Breast epithelium (tissue), 4 donors: ENCODE measurements around the gene NOL4L. TPM values are rescaled to one million over a fixed set of nuclear protein-coding genes. Genes with fewer than 3 reads are reported as not detected.

Experiments used
- DNase-seq, 2 donors: peaks; one replicate each; pipeline ENCODE4 v3.0.0-alpha.2; 2019; ENCODE audit warnings: low spot score in 2 of 2
- H3K27ac ChIP-seq, 2 donors: fragments of 200-600 bp; sonication (generic) in 1 of 2; one replicate each; pipeline ENCODE4 v1.5.1; 2016 to 2019; ENCODE audit warnings: mild to moderate bottlenecking in 1 of 2
- H3K27me3 ChIP-seq, 2 donors: fragments of 200-600 bp; sonication (generic) in 1 of 2; one replicate each; pipeline versions ENCODE4 v1.5.1 to v1.6.0; 2017 to 2019; ENCODE audit warnings: control low read depth in 1 of 2, mild to moderate bottlenecking in 1 of 2
- H3K36me3 ChIP-seq: fragments of 200-600 bp; one replicate; pipeline ENCODE4 v1.5.1; 2019
- H3K4me1 ChIP-seq, 2 donors: fragments of 200-600 bp; sonication (generic); one replicate each; pipeline ENCODE4 v1.5.1; 2016 to 2019; ENCODE audit warnings: control low read depth in 1 of 2
- H3K4me3 ChIP-seq, 3 donors: fragments of 200-600 bp; sonication (generic); 1 replicate in 2 of 3; 2 replicates in 1 of 3; pipeline ENCODE4 v1.5.1; 2016 to 2019; ENCODE audit warnings: mild to moderate bottlenecking in 3 of 3, moderate library complexity in 2 of 3
- H3K9me3 ChIP-seq, 2 donors: fragments of 200-600 bp; sonication (generic) in 1 of 2; one replicate each; pipeline ENCODE4 v1.5.1; 2016 to 2019; ENCODE audit warnings: control low read depth in 1 of 2
- CTCF ChIP-seq, 3 donors: fragments of 450-650 bp; IDR thresholded peaks; one replicate each; pipeline ENCODE4 v1.5.1; 2016 to 2017; ENCODE audit warnings: antibody characterized with exemption in 3 of 3, mild to moderate bottlenecking in 3 of 3, moderate library complexity in 3 of 3
- POLR2A ChIP-seq: fragments of 450-650 bp; IDR thresholded peaks from one replicate; pipeline ENCODE4 v1.6.1; 2016; ENCODE audit warnings: antibody characterized with exemption, mild to moderate bottlenecking, moderate library complexity
- POLR2AphosphoS5 ChIP-seq, 3 donors: sonication (generic); formaldehyde crosslinking; IDR thresholded peaks; one replicate each; pipeline ENCODE4 v1.6.1; 2017; ENCODE audit warnings: antibody characterized with exemption in 3 of 3
- intact Hi-C: fragments of 100-400 bp; cut with DNase I; formaldehyde crosslinking; loops from one replicate; pipeline ENCODE4 v1.15.1; 2023; ENCODE audit warnings: low total_unique reads
- total RNA-seq, 3 donors: library from RNA; depleted of rRNA; stranded (reverse); fragments of >200 nt; gene quantifications; one replicate each; pipeline ENCODE4 v1.1.0, GENCODE V29; 2016

Gene NOL4L
- total RNA-seq, 3 donors from 2014 or later, result 3.7 to 18.4 (median 15.8) TPM

GRCh38 chr20:32577657-32578056 is 7.5 kb downstream of the NOL4L start:
- no peaks in the 10 kb centered on the region for H3K27me3 ChIP-seq
- intact Hi-C loops, result no loop called here
- no peaks in the 10 kb centered on the region for H3K36me3 ChIP-seq
- no peaks in the 10 kb centered on the region for H3K9me3 ChIP-seq
- no peak overlapping the region for H3K27ac ChIP-seq
- H3K4me1 ChIP-seq, result no peaks in the 10 kb centered on the region
- no peak overlapping the region for H3K4me3 ChIP-seq
- DNase-seq, result no peak
- TF ChIP-seq POLR2A (no peak), CTCF (IDR thresholded peaks at IDR 0.05) (no peak), POLR2AphosphoS5 (IDR thresholded peaks at IDR 0.05) (no peak)

GRCh38 chr20:32577023-32577422 is 8.1 kb downstream of the NOL4L start:
- TF ChIP-seq POLR2A, result no peak
- TF ChIP-seq POLR2AphosphoS5 (IDR thresholded peaks at IDR 0.05), result no peak
- no peak for TF ChIP-seq CTCF (IDR thresholded peaks at IDR 0.05)
- no peak for DNase-seq
- Histone ChIP-seq H3K27me3 (no peaks in the 10 kb centered on the region), H3K36me3 (no peaks in the 10 kb centered on the region), H3K4me3 (no peak overlapping the region), H3K27ac (no peak overlapping the region), H3K4me1 (no peaks in the 10 kb centered on the region), H3K9me3 (no peaks in the 10 kb centered on the region)
- intact Hi-C loops, result no loop called here

- Histone ChIP-seq H3K27me3 (no peaks in the 10 kb centered on the region), H3K27ac (no peak overlapping the region), H3K36me3 (no peaks in the 10 kb centered on the region), H3K4me1 (no peaks in the 10 kb centered on the region), H3K4me3 (no peak overlapping the region), H3K9me3 (no peaks in the 10 kb centered on the region)
- TF ChIP-seq POLR2A (no peak), POLR2AphosphoS5 (IDR thresholded peaks at IDR 0.05) (no peak), CTCF (IDR thresholded peaks at IDR 0.05) (no peak)
- intact Hi-C loops, result no loop called here
- DNase-seq, result no peak
Observed at GRCh38 chr20:32576560-32576959, 8.6 kb downstream of the NOL4L start.

GRCh38 chr20:32575805-32576204 is 9.3 kb downstream of the NOL4L start:
- TF ChIP-seq CTCF (IDR thresholded peaks at IDR 0.05), result no peak
- no peak for TF ChIP-seq POLR2A
- TF ChIP-seq POLR2AphosphoS5 (IDR thresholded peaks at IDR 0.05), result no peak
- intact Hi-C loops, result no loop called here
- no peaks in the 10 kb centered on the region for H3K27me3 ChIP-seq

GRCh38 chr20:32575227-32575581 is 9.9 kb downstream of the NOL4L start:
- H3K4me3 ChIP-seq, result no peak overlapping the region

More at GRCh38 chr20:32575805-32576204, 9.3 kb downstream of the NOL4L start:
- DNase-seq, result no peak
- Histone ChIP-seq H3K9me3 (no peaks in the 10 kb centered on the region), H3K4me3 (no peak overlapping the region), H3K27ac (no peak overlapping the region), H3K36me3 (no peaks in the 10 kb centered on the region), H3K4me1 (no peaks in the 10 kb centered on the region)

More at GRCh38 chr20:32575227-32575581, 9.9 kb downstream of the NOL4L start:
- intact Hi-C loops, result no loop called here
- no peak for DNase-seq
- no peak overlapping the region for H3K27ac ChIP-seq
- TF ChIP-seq POLR2A, result no peak
- no peak for TF ChIP-seq POLR2AphosphoS5 (IDR thresholded peaks at IDR 0.05)
- no peak for TF ChIP-seq CTCF (IDR thresholded peaks at IDR 0.05)
- no peaks in the 10 kb centered on the region for H3K9me3 ChIP-seq
- H3K4me1 ChIP-seq, result no peaks in the 10 kb centered on the region
- H3K27me3 ChIP-seq, result no peaks in the 10 kb centered on the region
- no peaks in the 10 kb centered on the region for H3K36me3 ChIP-seq
